ENCODE data around the gene PCCA.
"Not testable (repeated sequence)": the region's sequence is repeated elsewhere in the genome, so short reads cannot be mapped to it uniquely, and the experiment has no call there.

PCCA gene

GRCh38 chr13:100549316-100549715 lies 460.4 kb downstream of the PCCA start:
- DNase-seq: no peak

DNA sequence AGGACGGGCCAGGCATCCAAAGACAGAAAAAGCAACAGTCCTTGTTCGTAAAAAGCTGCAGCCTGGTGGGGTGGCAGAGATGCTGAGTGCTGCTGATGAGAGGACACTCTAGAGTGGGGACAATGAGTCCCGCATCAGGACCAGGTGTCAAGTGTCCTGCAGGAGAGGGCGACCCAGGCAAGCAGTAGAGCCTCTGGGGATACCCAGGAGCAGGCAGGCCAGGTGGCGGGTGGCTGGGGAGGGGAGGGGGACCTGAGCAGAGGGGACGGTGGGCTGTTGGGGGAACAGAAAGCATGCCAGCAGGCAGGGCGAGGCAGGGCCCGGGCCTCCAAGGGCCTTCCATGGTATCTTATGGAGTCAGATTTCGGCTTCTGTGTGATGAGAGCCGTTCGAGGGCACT lies 463.9 kb downstream of the PCCA start:
- no peak for DNase-seq
- TF ChIP-seq GATA1 (IDR thresholded peaks at IDR 0.05; ENCODE audit: low read depth, low read length): no peak
- TF ChIP-seq POLR2A (IDR thresholded peaks at IDR 0.05; ENCODE audit: low read length): no peak

More at GRCh38 chr13:100549316-100549715, 460.4 kb downstream of the PCCA start:
- no peak for TF ChIP-seq GATA1 (IDR thresholded peaks at IDR 0.05; ENCODE audit: low read depth, low read length)
- TF ChIP-seq POLR2A (IDR thresholded peaks at IDR 0.05; ENCODE audit: low read length): no peak

DNA sequence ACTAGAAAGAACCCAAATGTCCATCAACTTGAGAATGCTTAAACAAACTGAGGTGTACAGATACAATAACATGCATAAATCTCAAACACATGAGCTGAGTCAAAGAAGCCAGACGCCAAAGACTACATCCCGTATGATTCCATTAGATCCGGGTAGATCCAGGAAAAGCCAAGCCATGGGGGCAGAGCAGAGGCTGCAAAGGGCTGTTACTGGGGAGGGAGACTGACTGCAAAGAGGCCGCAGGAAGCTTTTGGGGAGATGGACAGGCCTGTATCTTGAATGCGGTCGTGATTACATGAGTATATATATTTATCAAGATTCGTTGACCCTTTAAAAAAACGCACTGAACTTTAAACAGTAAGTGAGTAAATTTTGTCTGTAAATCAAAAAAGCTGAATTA lies 471.0 kb downstream of the PCCA start:
- no peak for DNase-seq
- TF ChIP-seq GATA1 (IDR thresholded peaks at IDR 0.05; ENCODE audit: low read depth, low read length) (no peak), POLR2A (IDR thresholded peaks at IDR 0.05; ENCODE audit: low read length) (no peak)

DNA sequence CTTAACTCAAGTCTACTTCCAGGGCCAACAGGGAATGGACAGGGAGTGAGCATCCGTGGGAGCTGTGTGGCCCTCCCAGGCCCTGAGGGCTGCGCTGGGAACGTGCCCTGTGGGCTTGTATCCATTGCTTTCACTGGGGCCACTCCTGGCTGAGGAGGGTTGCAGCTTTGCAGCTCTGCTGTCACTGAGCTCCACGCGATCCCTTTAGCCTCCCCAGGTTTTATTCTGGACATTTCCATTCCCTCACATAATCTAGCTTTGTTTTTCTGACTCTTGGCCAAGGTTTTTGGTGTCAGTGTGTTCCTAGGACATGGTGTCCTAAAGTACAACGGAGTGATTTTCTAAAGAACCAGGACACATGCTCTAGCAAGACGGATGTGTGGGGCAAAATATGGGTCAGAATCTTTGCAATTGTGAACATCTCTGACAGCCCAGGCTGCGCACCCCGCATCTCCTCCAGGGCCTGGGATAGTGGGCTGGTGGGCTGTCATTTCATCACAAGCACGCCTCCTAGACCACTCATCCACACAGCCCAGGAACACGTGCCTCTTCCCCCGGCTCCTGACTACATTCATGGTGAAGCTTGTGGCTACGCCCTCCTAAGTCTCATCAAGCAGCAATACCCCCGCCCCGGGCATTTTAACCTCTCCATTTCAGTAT lies 471.7 kb downstream of the PCCA start:
- DNase-seq: no peak
- no peak for TF ChIP-seq GATA1 (IDR thresholded peaks at IDR 0.05; ENCODE audit: low read depth, low read length)
- TF ChIP-seq POLR2A (IDR thresholded peaks at IDR 0.05; ENCODE audit: low read length): no peak

- DNase-seq: no peak
- TF ChIP-seq POLR2A (IDR thresholded peaks at IDR 0.05; ENCODE audit: low read length) (no peak), GATA1 (IDR thresholded peaks at IDR 0.05; ENCODE audit: low read depth, low read length) (no peak)
These were observed 472.2 kb downstream of the PCCA start for GRCh38 chr13:100561158-100561499.

- TF ChIP-seq POLR2A (IDR thresholded peaks at IDR 0.05; ENCODE audit: low read length) (no peak), GATA1 (IDR thresholded peaks at IDR 0.05; ENCODE audit: low read depth, low read length) (no peak)
- DNase-seq: no peak
These were observed 472.8 kb downstream of the PCCA start for GRCh38 chr13:100561599-100562204.

DNA sequence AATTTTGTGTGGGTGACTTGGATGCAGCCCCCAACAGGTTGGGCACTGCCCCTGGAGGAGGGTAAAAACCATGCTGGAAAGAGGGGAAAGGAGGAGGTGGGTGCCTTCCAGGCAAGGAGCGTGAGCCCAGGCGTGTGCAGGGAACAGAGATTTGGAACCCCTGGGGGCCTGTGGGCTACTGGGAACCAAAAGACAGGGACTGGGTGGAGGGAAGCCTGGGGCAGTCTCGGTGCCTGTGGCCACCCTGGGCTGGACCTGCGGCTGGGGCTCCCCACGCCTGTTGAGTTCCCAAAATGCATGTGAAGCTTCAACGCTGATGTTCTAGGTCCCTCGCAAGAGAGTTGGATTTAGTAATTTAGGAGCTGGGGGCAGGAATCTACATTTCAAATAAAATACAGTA lies 474.9 kb downstream of the PCCA start:
- no peak for DNase-seq
- TF ChIP-seq POLR2A (IDR thresholded peaks at IDR 0.05; ENCODE audit: low read length) (no peak), GATA1 (IDR thresholded peaks at IDR 0.05; ENCODE audit: low read depth, low read length) (no peak)

DNA sequence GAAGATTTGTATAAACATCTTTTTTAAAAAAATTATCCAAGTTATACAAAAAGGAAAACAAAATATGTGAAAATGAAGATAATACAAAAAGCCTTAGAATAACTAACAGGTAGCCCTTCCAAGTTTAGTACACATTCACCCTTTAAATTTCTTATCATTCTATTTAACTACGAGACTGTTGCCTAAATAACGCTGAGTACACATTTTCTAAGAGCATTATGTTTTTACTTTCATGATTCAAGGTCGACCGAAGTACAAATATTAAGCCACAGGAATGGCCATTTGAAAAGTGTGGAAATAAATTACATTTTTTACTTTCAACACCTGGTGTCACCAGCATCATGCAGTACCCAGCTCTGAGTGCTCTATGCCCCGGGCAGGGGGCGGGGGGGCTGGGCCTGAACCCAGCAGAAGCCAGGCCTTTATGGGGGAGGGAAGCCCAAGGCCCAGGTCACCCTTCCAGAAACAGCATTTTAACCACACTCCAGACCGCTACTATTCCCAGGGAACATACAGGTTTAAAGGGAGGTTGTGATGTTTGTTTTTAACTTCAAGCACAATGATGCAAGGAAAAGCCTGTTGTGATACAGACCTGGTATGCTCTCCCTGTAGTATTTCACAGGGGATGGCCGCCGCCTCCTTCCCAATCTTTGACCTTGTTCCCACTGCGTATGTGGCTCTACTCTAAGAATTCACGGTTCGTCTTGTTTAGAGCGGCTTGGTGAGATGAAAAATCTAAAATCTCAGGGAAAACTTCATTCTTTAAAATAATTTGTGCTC lies 475.7 kb downstream of the PCCA start:
- TF ChIP-seq GATA1 (IDR thresholded peaks at IDR 0.05; ENCODE audit: low read depth, low read length) (no peak), POLR2A (IDR thresholded peaks at IDR 0.05; ENCODE audit: low read length) (no peak)

DNA sequence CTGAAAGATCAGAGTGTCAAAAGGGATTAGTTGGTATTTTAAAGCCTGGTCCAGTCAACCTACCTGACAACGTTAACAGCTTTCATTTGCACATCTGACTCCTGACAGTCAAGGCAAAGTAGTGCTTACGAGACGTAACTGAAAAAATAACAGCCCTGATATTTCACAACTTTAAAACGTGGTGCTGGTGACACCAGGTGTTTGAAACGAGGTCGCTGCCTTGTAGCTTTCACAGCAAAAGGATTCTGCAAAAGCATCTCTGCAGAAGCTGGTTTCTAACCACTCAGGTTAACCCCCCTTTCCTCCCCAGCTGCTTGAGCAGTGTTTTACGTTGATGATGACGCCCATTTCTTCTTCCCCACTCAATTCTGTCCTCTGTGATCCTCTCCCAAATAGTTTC lies 476.4 kb downstream of the PCCA start:
- no peak for DNase-seq
- TF ChIP-seq POLR2A (IDR thresholded peaks at IDR 0.05; ENCODE audit: low read length) (no peak), GATA1 (IDR thresholded peaks at IDR 0.05; ENCODE audit: low read depth, low read length) (no peak)

More for the DNA sequence above, 475.7 kb downstream of the PCCA start:
- DNase-seq: no peak

DNA sequence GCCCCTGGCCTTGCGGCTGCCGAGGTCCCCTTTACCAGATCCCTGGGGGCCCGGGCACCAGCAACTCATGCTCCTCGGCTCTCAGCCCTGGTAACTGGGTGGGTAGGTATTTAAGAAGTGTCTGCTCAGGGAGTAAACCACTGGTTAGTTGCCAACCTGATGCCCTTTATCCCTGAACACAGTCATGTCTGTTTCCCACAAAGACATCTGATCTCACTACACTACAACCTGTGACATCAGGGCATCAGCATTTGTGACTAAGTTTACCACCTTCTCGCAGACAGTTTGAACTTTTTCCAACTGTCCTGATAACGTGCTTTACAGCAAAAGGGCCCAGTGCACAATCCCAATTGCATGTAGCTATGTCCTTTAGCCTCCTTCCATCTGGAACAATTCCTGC lies 477.6 kb downstream of the PCCA start:
- TF ChIP-seq GATA1 (IDR thresholded peaks at IDR 0.05; ENCODE audit: low read depth, low read length) (no peak), POLR2A (IDR thresholded peaks at IDR 0.05; ENCODE audit: low read length) (no peak)
- DNase-seq: no peak

DNA sequence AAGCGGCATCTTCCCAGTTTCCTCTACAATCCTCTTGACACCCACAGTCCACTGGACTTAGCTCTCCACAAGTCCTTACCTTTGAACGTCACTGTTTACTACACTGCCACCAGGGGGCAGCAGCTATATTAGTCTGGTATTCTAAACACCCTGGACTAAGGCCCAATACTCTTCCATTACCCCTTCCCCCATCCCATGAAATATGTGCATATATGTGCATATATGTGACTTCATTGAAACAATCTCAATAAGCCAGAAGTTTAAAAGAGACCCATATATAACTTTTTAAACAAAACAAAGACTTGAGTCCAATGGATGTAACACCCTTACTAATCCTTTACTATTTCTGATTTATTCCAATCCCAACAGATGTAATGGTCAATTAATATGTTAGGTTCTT lies 484.2 kb downstream of the PCCA start:
- peak; percentile 78 to 86 for DNase-seq
- TF ChIP-seq GATA1 (IDR thresholded peaks at IDR 0.05; ENCODE audit: low read depth, low read length): no peak
- TF ChIP-seq POLR2A (IDR thresholded peaks at IDR 0.05; ENCODE audit: low read length): no peak

GRCh38 chr13:100577239-100577638 lies 488.3 kb downstream of the PCCA start:
- not testable (repeated sequence) for DNase-seq

Data from erythroblast (primary cell).